GM21360 (cell line): Measurements from ENCODE around the gene RNF13.
"Not testable (repeated sequence)": the region's sequence is repeated elsewhere in the genome, so short reads cannot be mapped to it uniquely, and the experiment has no call there.

Experiments used
- ATAC-seq: cut with Tn5 transposase; IDR thresholded peaks from one replicate; pipeline ENCODE4 v1.9.1; 2021; ENCODE audit warnings: mild to moderate bottlenecking, moderate library complexity; ENCODE audit not compliant: unreplicated experiment

The RNF13 gene

DNA sequence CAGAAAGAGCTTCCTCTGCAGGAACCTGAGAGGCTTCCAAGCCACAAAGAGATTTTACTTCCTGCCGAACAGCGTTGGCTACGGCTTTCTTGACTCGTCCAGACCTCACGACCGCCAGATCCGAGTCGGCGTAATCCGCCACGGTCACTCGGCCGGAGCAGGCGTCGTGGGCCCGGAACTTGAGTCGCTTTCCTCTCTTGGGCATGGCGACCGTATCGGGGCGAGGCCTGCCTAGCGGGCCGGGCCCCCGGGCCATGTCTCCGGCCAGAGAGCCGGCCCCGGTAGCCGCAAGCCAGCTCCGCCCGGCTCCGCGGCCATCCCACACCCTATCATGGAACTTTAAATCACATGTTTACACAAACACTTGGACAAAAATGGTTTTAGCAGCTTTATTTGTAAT, 170.0 kb downstream of the RNF13 start:
- not testable (repeated sequence) for ATAC-seq

DNA sequence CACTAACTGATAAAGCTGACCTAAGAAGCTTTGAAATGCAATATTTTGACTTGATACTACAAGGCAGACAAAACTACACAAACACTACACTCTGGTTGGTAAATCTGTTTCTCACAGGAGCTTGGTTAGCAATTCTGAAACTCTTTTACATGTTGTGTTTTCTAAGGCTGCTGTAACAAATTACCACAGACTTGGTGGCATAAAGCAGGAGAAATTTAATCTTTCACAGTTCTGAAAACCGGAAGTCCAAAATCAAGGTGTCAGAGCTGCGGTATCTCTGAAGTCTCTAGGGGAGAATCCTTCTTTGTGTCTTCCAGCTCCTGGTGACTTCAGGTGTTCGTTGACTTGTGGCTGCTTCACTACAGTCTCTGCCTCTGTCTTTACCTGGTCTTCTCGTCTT, 170.6 kb downstream of the RNF13 start:
- no peak for ATAC-seq

DNA sequence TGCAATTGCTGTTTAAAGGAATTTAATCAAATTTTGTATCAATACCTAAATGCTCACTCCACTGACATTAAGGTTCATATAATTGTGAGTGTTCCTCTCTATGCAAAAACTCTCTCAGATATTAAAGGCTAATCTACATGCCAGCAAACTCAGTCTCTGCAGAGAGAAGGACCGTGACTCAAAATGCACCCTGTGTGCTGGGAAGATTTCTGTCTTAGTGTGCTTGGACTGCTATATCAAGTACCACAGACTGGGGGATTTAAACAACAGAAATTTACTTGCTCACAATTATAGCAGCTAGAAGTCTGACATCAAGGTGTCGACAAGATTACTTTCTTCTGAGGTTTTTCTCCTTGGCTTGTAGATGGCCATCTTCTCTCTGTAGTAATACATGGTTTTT, 176.3 kb downstream of the RNF13 start:
- ATAC-seq, result no peak

DNA sequence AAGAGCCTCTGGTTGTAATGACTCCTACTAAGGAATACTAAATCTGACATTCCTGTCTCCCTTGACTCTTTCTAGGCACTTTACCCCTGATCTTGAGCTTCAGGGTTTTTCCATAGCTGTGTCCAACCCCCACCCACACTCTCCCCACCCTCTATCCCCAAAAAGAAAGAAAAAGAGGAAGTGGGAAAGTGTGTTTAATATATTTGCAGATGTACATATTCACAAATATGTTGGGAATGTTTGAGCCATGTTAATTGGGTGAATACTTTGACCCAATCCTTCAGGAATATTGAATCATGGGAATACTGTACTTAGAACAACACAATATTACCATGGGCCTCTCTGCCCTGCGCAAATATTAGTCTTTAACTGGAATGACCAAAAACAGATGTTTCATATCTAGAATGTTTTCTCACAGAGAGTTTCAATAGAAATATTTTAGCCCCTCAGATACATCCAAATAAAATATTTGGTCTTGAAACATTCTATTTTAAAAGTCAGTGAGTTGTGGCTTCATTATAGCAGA, 177.5 kb downstream of the RNF13 start:
- no peak for ATAC-seq

DNA sequence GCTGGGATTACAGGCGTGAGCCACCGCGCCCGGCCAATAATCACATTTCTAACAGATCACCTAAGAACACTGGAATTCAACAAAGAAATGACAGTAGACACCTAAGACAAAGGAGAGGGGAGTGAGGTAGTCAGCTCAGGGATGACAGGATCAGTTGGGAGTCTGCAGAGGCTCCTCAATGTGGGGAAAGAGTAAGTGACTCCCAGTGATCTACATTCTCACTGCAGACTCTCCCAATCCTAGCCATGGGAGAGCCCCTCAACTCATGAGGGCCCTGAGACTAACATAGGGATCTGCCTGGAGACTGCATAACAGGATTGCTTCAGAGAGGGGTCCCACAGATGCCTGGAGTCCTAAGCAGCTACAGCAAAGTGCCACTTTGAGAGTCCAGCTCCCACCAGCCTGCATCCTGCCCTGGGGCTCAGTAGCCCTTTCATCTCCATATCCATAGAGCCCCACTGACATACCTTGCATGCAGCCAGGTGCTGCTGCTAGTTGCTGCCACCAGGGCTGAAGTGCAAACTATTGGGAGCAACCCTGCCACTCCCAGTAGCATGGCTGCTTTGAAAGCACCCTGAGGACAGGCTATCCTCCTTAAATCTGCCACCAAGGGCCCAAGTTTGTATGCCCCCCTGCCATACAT, 179.5 kb downstream of the RNF13 start:
- no peak for ATAC-seq

DNA sequence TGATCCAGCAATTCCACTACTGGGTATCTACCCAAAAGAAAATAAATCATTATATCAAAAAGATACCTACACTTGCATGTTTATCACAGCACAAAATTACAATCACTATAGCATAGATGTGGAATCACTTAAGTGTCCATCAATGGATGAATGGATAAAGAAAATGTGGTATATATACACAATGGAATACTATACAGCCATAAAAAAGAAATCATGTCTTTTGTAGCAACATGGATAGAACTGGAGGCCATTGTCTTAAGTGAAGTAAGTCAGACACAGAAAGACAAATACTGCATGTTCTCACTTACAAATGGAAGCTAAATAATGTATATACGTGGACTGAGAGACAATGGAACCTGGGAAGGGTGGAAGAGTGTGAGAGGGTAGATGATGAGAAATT, 185.9 kb downstream of the RNF13 start:
- ATAC-seq, result no peak

DNA sequence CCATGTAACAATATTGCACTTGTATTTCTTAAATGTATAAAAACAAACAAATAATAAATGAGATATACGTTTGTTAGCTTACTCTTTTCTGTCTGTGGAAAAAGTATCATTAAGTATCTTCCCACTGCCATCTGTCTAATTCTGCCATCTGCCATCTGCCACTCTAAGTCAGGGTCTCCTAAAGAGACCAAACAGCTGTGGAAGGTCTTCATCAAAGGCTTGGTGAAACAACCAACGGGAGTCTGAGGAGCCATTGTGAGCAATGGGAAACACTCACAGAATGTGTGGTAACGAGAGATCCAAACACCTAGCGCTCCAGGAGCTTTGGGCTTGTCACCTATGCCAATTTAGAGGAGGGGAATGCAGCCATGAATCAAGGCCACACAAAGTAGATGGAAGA, 186.4 kb downstream of the RNF13 start:
- ATAC-seq, result no peak

DNA sequence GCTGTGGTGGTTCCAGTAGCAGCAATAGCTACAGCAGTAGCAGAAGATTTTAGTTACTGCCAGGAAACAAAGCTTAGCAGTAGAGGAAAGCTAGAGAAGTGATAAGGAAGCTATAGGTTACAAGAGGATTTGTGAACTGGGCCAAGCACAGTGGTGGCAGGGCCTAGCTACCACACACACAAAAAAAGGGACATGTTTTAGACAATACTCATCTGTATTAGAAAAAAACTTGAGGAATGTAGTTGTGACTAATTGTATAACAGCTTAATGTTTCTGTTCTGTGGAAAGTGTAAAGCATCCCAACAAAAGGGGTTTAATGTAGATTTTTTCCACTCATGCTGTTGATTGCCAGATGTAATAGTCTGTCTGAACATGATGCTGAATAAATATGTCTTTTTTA, 187.6 kb downstream of the RNF13 start:
- no peak for ATAC-seq

DNA sequence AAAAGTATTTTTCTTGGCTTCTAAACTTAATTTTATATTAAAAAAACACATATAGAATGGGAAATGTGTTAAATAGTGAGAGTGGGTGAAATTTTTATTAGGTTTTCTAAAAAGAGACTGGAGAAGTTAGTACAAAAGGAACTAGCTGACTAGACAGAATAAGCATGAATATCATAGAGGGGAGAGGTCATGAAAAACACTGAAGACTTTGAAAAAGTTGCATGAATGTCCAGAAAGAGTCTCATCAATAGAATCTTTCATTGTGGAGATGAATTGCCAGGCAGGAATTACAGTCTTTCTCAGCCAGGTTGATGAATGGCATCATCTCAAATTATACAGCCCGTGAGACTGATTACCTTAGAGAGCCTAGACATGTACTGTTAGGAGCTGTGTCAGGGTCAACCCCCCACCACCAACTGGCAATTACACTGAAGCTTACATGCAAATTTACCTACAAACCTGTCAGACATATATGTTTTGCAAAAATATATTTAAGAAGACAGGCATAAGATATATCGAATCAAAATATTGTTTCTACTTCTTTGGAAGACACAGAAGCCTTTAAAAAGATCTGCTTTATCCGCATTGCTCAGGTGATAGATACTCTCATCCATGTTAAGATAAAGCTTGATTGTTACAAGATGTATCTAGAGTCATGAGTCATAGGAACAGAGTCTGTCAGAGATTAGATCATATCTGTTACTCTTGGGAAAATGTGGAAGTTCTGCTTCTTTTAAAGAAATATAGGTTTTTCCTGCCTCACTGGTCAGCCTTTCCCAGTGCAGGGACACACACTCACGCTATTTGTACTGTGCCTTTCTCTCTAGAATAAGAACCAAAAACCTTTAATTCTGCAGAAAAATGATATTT, 192.5 kb downstream of the RNF13 start:
- no peak for ATAC-seq

DNA sequence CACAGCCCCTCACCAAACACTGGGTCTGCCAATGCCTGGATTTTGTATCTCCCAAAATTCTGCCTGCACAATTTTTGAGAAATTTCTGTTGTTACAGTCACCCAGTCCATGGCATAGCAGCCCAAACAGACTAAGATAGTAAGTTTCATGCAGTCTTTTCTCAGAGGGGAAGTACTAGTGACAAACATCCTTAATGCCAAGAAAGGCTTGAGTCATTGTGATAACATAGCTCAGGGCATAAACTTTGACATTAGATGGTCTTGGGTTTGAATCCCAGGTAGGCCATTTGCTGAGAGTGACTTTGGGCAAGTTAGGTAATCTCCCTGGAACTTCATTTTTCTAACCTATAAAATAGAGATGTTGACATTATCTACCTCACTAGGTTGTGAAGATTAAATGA, 193.8 kb downstream of the RNF13 start:
- no peak for ATAC-seq
